Measurements from ENCODE around the gene VPS37D. TPM values are rescaled to one million over a fixed set of nuclear protein-coding genes. Genes with fewer than 3 reads are reported as not detected.
"Not testable (repeated sequence)": the region's sequence is repeated elsewhere in the genome, so short reads cannot be mapped to it uniquely, and the experiment has no call there.

The VPS37D gene
- total RNA-seq, 1 donor from 2014 or later: 9.8 TPM

GRCh38 chr7:73650524-73650923 is 17.1 kb upstream of the VPS37D start:
- no peak for DNase-seq (ENCODE audit: low spot score)
- peaks cover 22% of the 10 kb centered on the region for H3K27me3 Mint-ChIP-seq (ENCODE audit: unreplicated experiment)
- no peaks in the 10 kb centered on the region for H3K36me3 Mint-ChIP-seq (ENCODE audit: low read depth, unreplicated experiment)
- no peaks in the 10 kb centered on the region for H3K9me3 Mint-ChIP-seq (ENCODE audit: unreplicated experiment)
- H3K4me1 Mint-ChIP-seq (ENCODE audit: unreplicated experiment): peaks cover 14% of the 10 kb centered on the region
- H3K27ac Mint-ChIP-seq (ENCODE audit: unreplicated experiment): no peak overlapping the region
- no peak for TF ChIP-seq CTCF (IDR thresholded peaks at IDR 0.05; ENCODE audit: unreplicated experiment)
- peak overlapping the region; percentile 51 for H3K4me3 Mint-ChIP-seq (ENCODE audit: unreplicated experiment)

- Mint-ChIP-seq H3K27me3 (ENCODE audit: unreplicated experiment) (peaks cover 16% of the 10 kb centered on the region), H3K27ac (ENCODE audit: unreplicated experiment) (no peak overlapping the region), H3K4me3 (ENCODE audit: unreplicated experiment) (no peak overlapping the region), H3K9me3 (ENCODE audit: unreplicated experiment) (no peaks in the 10 kb centered on the region), H3K36me3 (ENCODE audit: low read depth, unreplicated experiment) (no peaks in the 10 kb centered on the region), H3K4me1 (ENCODE audit: unreplicated experiment) (peaks cover 9% of the 10 kb centered on the region)
- DNase-seq (ENCODE audit: low spot score): no peak
- no peak for TF ChIP-seq CTCF (IDR thresholded peaks at IDR 0.05; ENCODE audit: unreplicated experiment)
Observed at GRCh38 chr7:73652541-73652949, 15.1 kb upstream of the VPS37D start.

- H3K9me3 Mint-ChIP-seq (ENCODE audit: unreplicated experiment); H3K36me3 Mint-ChIP-seq (ENCODE audit: low read depth, unreplicated experiment); H3K27me3 Mint-ChIP-seq (ENCODE audit: unreplicated experiment); H3K27ac Mint-ChIP-seq (ENCODE audit: unreplicated experiment); DNase-seq (ENCODE audit: low spot score); H3K4me1 Mint-ChIP-seq (ENCODE audit: unreplicated experiment); H3K4me3 Mint-ChIP-seq (ENCODE audit: unreplicated experiment): not testable (repeated sequence)
Observed at GRCh38 chr7:73655309-73655708, 12.3 kb upstream of the VPS37D start.

GRCh38 chr7:73659983-73660382 is 7.6 kb upstream of the VPS37D start:
- TF ChIP-seq CTCF (IDR thresholded peaks at IDR 0.05; ENCODE audit: unreplicated experiment): no peak
- Mint-ChIP-seq H3K36me3 (ENCODE audit: low read depth, unreplicated experiment) (peaks cover 6% of the 10 kb centered on the region), H3K9me3 (ENCODE audit: unreplicated experiment) (no peaks in the 10 kb centered on the region), H3K4me3 (ENCODE audit: unreplicated experiment) (no peak overlapping the region), H3K27me3 (ENCODE audit: unreplicated experiment) (no peaks in the 10 kb centered on the region), H3K4me1 (ENCODE audit: unreplicated experiment) (peaks cover 5% of the 10 kb centered on the region), H3K27ac (ENCODE audit: unreplicated experiment) (no peak overlapping the region)
- DNase-seq (ENCODE audit: low spot score): no peak

- H3K4me3 Mint-ChIP-seq (ENCODE audit: unreplicated experiment); H3K27ac Mint-ChIP-seq (ENCODE audit: unreplicated experiment); H3K36me3 Mint-ChIP-seq (ENCODE audit: low read depth, unreplicated experiment); H3K9me3 Mint-ChIP-seq (ENCODE audit: unreplicated experiment); DNase-seq (ENCODE audit: low spot score); H3K4me1 Mint-ChIP-seq (ENCODE audit: unreplicated experiment); H3K27me3 Mint-ChIP-seq (ENCODE audit: unreplicated experiment): not testable (repeated sequence)
Observed at GRCh38 chr7:73660594-73660993, 7.0 kb upstream of the VPS37D start.

GRCh38 chr7:73663033-73663432 is 4.6 kb upstream of the VPS37D start:
- Mint-ChIP-seq H3K9me3 (ENCODE audit: unreplicated experiment) (no peaks in the 10 kb centered on the region), H3K36me3 (ENCODE audit: low read depth, unreplicated experiment) (peaks cover 6% of the 10 kb centered on the region), H3K27me3 (ENCODE audit: unreplicated experiment) (no peaks in the 10 kb centered on the region), H3K27ac (ENCODE audit: unreplicated experiment) (no peak overlapping the region), H3K4me1 (ENCODE audit: unreplicated experiment) (peaks cover 7% of the 10 kb centered on the region), H3K4me3 (ENCODE audit: unreplicated experiment) (peak overlapping the region; percentile 19)
- DNase-seq (ENCODE audit: low spot score): no peak
- no peak for TF ChIP-seq CTCF (IDR thresholded peaks at IDR 0.05; ENCODE audit: unreplicated experiment)

Measured in endothelial cell (in vitro differentiated cells).